ENCODE results near the gene VRK3.
A peak's percentile ranks its signal among the peaks of the same experiment; 100 is the strongest.

The VRK3 gene

DNA sequence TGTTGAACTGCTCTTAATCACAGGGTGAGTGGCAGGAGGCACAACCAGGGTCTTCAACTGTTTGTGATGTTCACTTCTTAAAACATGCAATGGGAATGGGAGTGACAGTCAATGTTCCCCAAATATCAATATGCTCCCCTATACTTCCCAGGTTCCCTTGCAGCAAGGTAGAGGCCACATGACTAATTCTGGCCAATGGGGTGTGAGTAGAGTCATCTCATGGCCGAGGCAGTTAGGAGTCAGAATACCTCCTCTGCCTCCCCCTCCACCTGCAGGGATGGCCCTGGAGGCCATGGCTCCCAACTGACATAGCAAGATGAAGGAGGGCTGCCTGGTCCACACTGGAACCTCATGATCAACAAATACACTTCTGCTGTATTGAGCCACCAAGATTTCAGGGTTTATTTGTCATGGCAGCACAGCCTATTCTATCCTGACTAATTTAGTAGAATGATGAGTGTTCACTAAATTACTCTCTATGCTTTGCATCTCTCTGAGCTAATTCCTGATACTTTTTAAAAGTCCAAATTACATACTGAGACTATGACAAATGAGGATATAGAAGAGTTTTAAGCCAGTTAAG is 8.9 kb downstream of the VRK3 start:
- DNase-seq (ENCODE audit: extremely low read depth, low read depth), result no peak
- TF ChIP-seq, protein P1, sequence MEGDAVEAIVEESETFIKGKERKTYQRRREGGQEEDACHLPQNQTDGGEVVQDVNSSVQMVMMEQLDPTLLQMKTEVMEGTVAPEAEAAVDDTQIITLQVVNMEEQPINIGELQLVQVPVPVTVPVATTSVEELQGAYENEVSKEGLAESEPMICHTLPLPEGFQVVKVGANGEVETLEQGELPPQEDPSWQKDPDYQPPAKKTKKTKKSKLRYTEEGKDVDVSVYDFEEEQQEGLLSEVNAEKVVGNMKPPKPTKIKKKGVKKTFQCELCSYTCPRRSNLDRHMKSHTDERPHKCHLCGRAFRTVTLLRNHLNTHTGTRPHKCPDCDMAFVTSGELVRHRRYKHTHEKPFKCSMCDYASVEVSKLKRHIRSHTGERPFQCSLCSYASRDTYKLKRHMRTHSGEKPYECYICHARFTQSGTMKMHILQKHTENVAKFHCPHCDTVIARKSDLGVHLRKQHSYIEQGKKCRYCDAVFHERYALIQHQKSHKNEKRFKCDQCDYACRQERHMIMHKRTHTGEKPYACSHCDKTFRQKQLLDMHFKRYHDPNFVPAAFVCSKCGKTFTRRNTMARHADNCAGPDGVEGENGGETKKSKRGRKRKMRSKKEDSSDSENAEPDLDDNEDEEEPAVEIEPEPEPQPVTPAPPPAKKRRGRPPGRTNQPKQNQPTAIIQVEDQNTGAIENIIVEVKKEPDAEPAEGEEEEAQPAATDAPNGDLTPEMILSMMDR (IDR thresholded peaks at IDR 0.05; ENCODE audit: low read depth, low read length, missing control alignments), result no peak
- H3K4me3 ChIP-seq (replicated peaks; ENCODE audit: low read depth, low read length), result no peak overlapping the region

DNA sequence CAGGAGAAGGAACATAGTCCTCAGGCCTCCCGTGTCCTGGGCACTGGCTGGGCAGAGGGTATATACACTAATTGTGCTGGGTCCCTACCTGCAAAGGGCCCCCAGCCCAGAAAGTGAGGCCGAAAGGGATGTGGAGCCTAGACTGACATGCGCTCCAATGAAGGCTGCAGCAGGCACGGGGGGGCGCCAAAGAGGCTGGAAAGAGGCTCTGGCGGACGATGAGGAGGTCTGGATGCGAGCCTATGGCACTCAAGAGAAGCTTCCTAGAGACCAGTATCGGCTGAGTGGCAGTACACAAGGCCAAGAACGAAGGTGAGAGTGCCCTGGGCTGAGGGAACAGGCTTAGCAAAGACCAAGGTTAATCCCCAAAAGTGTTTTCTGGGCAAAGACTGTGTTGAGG is 16.6 kb downstream of the VRK3 start:
- H3K4me3 ChIP-seq (replicated peaks; ENCODE audit: low read depth, low read length), result no peak overlapping the region
- DNase-seq (ENCODE audit: extremely low read depth, low read depth), result no peak
- TF ChIP-seq, protein P1 (IDR thresholded peaks at IDR 0.05; ENCODE audit: low read depth, low read length, missing control alignments), result peak; percentile 22

DNA sequence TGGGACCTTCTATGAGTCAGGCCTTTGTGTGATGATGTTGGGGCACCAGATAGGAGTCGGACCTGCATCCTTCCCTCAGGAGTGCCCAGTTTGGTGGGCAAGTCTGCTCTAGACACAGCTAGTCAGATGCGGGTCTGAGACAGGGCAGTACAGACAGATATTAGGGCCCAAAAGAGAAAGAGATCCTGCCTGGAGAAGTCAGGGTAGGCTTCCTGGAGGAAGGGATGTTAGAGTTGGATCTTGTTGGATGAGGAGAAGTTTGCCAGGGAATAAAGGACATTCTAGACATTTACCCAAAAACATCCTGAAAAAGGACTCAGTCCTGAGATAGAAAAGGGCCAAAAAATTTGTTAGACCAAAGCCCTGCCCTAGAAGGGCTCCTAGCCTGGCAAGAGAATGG is 17.2 kb downstream of the VRK3 start:
- TF ChIP-seq, protein P1 (IDR thresholded peaks at IDR 0.05; ENCODE audit: low read depth, low read length, missing control alignments), result no peak
- no peak for DNase-seq (ENCODE audit: extremely low read depth, low read depth)
- H3K4me3 ChIP-seq (replicated peaks; ENCODE audit: low read depth, low read length), result no peak overlapping the region

DNA sequence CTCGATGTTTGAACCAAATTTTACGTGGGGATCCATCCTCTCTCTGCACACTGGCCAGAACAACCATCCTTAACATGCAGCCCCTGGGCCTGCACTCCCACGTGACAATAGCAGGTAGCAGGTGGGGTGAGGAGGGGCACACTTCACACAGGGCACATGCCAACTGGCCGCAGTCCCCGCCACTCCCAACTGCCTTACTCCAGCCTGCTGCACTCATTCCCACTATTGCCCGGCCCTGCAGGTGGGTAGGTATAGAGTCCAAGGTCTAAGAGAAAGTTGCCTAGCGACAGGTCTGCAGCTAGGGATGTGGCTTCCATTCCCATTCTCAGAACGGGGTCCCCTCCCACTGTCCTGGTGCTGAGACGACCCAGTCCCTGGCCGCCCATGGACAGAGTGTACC is 18.0 kb downstream of the VRK3 start:
- DNase-seq (ENCODE audit: extremely low read depth, low read depth), result no peak
- H3K4me3 ChIP-seq (replicated peaks; ENCODE audit: low read depth, low read length), result no peak overlapping the region
- TF ChIP-seq, protein P1 (IDR thresholded peaks at IDR 0.05; ENCODE audit: low read depth, low read length, missing control alignments), result no peak

DNA sequence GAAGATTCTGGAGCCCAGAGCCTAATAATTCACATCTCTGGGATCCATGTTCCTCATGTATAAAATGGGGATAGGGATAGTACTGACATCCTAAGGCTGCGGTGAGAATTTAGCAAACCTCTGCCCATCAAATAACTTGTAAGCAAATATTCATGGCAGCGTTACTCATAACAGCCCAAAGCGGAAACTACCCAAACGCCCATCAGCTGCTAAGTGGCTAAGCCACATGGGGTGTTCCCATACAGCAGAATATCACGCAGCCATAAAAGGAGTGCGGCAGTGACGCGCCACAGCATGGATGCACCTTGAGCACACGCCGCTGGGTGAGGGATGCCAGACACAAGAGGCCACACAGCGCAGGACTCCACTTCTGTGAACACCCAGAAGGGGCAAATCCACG is 19.7 kb downstream of the VRK3 start:
- TF ChIP-seq, protein P1 (IDR thresholded peaks at IDR 0.05; ENCODE audit: low read depth, low read length, missing control alignments), result no peak
- no peak for DNase-seq (ENCODE audit: extremely low read depth, low read depth)
- no peak overlapping the region for H3K4me3 ChIP-seq (replicated peaks; ENCODE audit: low read depth, low read length)

DNA sequence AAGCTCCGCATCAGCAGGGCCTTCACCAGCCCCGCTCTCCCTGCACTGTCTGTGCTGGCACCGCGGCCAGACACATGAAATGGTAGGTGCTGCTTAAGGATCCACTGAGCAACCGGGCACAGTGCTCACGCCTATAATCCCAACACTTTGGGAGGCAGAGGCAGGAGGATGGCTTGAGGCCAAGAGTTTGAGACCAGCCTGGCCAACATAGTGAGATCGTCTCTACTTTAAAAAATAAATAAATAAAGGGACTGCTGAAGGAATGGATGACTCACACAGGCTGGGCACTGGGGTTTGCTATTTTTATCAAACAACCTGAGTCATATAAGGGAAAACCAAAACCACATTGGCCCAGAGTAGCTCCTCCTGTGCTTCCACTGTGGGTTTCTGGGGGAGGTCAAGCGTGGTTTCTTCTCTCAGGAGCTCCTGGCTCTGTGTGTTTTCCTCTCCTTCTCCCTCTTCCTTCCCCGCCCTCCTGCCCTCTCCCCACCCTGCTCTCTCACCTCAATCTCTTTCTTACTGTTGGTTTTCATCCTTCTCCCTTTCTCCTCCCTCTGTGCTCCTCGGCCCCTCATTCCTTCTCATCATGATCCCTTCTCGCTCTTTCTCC is 21.3 kb downstream of the VRK3 start:
- H3K4me3 ChIP-seq (replicated peaks; ENCODE audit: low read depth, low read length), result no peak overlapping the region
- peak; percentile 91 for DNase-seq (ENCODE audit: extremely low read depth, low read depth)
- TF ChIP-seq, protein P1 (IDR thresholded peaks at IDR 0.05; ENCODE audit: low read depth, low read length, missing control alignments), result no peak

All from HFF-Myc (cell line).